Activated CD4-positive, CD25-positive, alpha-beta regulatory T cell treated with anti-CD3 and anti-CD28 coated beads, Interleukin-2, amount 50 U/mL, for 72 hours (primary cell): ENCODE measurements around the gene CST1.
"Not testable (repeated sequence)": the region's sequence is repeated elsewhere in the genome, so short reads cannot be mapped to it uniquely, and the experiment has no call there.

Source experiments
- DNase-seq: peaks from one replicate; pipeline ENCODE4 v3.0.0; 2021

The CST1 gene

GRCh38 chr20:23753589-23753988 lies 2.9 kb upstream of the CST1 start:
- DNase-seq, result no peak

DNA sequence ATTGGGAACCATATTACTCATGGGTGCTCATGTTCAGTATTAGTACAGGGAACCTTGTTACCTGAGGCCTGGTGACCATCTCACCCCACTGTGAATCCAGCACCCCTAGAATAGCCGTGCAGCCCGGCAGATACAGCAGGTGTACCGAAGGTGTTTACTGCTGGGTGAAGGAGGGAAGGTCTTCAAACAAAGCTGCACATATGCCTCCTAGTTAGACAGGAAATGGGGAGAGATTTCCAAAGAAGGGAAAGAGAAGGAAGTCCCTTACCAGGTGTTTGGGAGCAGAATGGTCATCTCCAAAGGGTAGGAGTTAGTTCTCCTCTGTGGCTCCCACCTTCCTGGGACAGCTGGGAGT lies 2.4 kb upstream of the CST1 start:
- no peak for DNase-seq

- DNase-seq, result no peak
Measured at GRCh38 chr20:23752481-23753193, 1.9 kb upstream of the CST1 start.

DNA sequence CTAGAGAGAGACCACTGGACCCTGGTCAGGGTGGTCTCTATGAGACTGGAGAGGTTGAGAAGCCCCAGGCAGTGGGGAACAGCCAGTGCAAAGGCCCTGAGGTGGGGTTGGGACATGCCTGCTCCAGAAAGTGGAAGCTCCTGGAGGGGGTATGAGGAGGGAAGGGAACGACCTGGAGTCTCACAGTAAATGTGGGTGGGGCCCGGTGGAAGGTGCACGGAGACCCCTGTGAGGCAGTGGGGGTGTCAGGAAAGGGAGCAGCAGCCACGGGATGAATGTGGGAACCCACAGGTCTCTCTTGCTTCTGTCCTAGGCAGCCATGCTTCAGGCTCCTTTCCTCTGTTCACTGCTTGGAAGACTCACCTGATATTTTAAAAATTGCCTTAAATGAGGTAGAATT lies 1.3 kb upstream of the CST1 start:
- no peak for DNase-seq

DNA sequence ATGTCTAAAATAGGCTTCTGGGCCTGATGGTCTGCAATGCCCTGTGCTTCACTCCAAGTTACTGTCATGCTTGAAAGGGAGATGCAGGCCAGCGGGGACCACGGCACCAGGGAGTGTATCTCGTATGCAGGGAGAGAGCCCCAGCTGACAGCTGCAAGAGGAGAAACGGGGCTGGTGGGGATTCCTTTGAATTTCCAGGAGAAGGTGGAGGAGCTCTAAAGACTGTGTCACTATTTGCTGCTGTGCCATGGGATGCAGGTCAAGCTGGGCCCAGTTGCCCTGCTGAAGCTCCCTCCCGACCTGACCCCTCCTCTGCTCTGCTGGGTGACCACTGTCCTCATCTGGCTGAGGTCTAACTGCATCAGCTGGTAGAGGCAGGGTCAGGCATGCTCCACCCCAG lies 989 bp downstream of the CST1 start:
- no peak for DNase-seq

DNA sequence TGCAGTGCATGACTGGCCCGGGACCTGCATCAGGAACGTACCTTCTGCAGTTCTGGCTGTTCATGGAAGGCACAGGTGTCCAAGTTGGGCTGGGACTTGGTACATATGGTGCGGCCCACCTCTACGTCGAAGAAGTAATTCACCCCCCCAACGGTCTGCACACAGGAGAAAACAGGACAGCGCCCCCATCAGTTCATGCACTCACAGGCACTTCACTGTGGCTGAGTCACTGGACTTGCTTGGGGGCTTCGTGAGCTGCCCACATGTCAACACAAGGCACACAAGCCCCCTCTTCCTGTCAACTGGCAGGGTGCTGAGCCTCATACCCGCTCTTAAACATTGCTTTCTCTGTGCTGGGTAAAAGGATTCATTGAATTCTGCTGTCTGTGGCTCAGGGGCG lies 1.8 kb downstream of the CST1 start:
- DNase-seq, result not testable (repeated sequence)

DNA sequence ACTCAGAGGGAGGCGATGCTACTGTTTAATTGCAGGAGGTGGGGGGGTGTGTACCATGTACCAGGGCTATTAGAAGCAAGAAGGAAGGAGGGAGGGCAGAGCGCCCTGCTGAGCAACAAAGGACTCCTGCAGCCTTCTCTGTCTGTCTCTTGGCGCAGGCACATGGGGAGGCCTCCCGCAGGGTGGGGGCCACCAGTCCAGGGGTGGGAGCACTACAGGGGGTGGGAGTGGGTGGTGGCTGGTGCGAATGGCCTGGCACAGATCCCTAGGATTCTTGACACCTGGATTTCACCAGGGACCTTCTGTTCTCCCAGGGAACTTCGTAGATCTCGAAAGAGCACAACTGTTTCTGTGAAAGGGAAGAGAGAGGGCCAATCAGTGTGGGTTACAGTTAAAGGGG lies 3.2 kb downstream of the CST1 start:
- DNase-seq, result not testable (repeated sequence)

- DNase-seq, result not testable (repeated sequence)
Measured at GRCh38 chr20:23747092-23747491, 3.6 kb downstream of the CST1 start.

DNA sequence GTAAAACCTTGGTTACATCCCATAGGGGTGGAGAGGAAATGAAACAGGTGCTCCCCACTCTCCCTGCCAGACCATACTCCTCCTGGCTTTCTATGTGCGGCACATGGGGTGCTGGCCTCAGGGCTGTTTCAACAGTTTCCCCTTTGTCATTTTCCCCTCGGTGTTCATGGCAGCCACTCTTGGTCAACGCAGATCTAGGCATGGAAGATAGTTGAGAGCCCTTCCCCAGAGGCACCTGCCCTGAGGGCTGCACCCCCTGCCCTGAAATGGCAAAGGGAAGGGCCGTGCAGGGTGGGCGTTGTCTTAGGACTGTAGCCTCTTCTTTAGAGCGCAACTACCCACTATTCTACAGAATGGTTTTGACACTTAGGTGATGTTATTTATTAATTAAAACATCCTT lies 4.4 kb downstream of the CST1 start:
- no peak for DNase-seq

- DNase-seq, result no peak
Measured at GRCh38 chr20:23745247-23745646, 5.5 kb downstream of the CST1 start.

DNA sequence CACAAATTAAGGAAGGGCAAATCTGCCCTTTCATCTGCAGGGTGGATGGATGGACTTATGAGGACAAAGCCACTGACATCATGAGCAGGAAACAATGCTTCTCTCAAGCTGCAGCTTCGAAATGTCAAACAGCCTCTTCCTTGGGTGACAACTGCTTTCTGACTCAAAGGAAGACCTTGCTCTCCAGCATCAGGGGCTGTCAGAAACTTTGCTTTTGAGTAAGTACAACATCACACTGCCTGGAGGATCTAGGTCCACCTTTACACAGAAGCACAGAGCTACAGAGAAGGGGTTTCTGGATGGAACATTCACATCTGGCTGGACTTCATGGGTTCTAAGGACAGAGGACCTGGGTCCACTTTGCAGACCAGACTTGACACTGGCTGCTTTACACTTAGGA lies 5.9 kb downstream of the CST1 start:
- DNase-seq, result no peak

- not testable (repeated sequence) for DNase-seq
Measured at GRCh38 chr20:23735391-23735790, 15.3 kb downstream of the CST1 start.

DNA sequence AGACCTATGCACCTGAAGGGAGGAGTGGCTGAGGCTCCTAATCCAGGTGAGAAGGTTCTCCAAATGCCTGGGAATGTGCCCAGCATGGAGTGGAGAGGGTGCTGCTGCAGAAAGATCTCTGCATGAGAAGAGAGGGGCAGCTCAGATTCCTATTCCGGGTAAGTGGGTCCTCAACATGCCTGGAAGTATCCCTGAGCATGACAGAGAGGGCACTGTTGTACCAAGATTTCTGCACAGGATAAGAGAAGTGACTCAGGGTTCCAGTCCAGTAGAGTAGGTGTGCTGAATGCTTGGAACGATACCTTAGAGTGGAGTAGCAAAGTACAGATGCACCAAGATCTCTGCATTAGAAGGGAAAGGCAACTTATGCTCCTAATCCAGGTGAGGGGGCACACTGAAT lies 15.8 kb downstream of the CST1 start:
- DNase-seq, result not testable (repeated sequence)

DNA sequence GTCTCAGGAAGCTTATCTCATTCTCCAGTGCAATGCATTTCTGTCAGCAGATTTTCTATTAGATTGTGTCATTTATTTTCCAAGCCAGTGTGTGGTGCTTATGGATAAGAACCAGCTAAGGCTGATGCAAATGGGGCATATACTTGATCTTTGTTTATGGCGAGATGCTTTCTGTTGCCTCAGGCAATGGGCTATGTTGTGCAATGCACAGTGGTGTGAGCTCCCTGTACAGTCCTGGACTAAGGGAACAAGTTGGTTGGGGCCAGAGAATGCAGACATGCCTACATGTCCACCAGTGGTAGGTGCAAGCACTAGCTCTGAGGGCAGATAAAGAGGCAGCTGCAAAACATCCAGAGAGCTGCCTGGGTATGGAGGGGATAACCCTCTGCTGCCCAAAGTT lies 16.3 kb downstream of the CST1 start:
- DNase-seq, result not testable (repeated sequence)

DNA sequence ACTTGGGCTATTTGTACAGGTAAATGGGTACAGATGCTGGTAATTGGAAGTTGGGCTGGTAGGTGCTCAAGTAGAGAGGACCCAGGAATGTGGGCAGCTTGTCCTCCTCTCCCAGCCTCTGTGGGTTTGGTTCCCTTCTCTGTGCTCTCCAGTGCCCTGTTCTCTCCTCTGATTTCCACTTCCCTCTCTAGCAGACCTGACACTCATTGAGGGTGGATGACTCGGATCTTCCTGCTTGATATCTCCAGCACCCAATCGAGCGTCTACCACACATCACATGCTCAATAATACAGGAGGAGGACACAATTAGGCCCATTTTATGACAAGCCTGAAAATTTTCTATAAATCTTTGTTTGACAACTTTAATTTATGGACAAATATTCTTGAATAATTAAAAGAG lies 23.7 kb downstream of the CST1 start:
- DNase-seq, result no peak

DNA sequence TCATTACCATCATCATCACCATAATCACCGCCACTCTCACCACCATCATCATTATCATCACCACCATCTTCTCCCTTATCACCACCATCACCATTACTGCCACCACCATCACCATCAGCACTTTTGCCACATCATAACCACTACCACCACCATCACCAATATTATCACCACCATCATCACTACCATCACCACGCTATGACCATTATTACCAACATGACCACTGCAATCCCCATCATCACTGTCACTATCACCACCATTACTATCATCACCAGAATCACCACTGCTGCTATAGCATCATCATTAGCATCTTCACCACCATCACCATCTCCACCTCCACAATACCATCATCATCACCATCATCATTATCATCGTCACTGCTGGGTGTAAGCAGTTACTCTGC lies 25.6 kb downstream of the CST1 start:
- DNase-seq, result no peak

DNA sequence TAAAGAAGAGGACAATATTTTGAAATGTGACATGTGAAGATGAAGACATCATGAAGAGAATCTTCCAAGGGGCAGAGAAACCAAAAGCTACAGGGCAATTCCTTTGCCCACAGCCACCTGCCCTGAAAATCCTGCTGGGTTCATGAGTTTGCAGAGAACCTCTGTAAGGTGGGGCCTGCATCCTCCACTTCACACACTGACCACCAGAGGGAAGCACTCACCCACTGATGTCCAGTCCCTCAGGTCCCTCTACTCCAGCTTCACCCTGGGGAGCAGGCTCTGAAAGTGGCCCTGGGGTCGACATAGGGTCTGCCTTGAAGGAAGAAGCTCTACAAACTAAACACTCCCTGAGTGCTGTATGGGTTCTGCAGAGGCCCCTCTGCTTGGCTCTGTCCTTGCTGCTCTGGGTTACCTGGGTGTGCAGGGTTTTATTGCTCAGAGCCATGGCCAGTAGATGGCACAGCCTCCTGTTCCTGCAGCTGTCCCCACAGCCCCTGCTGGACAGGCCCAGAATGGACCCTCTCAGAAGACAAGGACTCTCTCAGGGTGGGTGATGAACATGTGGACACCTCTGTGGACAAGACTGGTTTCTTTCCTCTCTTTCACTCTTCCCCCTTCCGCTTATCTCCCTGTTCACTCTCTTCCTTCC lies 27.0 kb downstream of the CST1 start:
- DNase-seq, result not testable (repeated sequence)

DNA sequence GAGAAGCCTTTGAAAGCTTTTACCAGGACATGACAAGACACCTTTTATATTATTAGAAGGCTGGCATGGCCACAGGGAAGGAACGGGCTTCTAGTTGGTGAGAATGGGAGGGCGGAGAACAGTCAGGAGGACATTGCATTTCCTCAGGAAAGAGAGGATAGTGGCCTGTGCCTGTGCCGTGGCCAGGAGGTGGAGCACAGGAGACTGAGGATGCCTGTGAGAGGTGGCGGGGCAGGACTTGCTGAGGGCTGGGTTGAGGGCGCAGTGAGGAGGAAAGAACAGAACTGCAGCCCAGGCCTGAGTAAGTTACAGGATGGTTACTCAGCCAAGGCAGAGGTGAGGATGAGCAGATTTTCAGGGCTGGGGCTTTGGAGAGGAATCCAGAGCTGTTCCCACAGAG lies 27.9 kb downstream of the CST1 start:
- not testable (repeated sequence) for DNase-seq

GRCh38 chr20:23721962-23722361 lies 28.8 kb downstream of the CST1 start:
- DNase-seq, result no peak

GRCh38 chr20:23719351-23719750 lies 31.4 kb downstream of the CST1 start:
- not testable (repeated sequence) for DNase-seq

GRCh38 chr20:23711778-23712177 lies 39.0 kb downstream of the CST1 start:
- DNase-seq, result not testable (repeated sequence)

DNA sequence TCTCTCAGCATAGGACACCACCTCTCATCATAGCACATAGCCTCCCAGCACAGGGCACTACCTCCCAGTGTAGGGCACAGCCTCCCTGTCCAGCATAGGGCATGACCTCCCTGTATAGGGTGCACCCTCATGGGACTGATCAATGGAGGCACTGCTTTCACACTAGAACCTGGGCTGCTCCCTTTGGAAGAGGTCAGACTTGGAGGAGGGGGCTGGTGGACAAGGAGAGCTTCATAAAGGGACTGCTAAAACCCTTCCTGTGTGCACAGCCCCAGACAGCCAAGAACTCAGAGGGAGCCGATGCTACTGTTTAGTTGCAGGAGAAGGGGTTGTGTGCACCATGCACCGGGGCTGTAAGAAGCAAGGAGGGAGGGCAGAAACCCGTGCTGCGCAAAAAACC lies 40.0 kb downstream of the CST1 start:
- DNase-seq, result no peak

DNA sequence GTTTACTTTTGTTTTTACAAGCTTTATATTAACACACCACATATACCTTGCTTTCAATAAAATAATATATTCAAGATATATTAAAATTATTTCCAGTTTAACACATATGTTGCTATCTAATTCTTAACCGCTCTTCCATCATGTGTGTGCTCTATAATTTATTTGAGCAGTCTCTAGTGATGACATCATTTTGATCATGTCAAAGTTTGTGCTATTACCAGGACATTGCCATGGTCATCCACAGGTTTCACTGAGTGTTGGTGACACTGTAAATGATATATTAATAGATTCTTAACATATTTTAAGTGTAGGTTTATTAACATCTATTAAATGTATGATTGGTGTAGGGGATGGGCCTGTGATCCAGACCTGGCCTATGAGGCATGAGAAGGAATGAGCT lies 44.8 kb downstream of the CST1 start:
- DNase-seq, result no peak

GRCh38 chr20:23702021-23702420 lies 48.7 kb downstream of the CST1 start:
- no peak for DNase-seq

DNA sequence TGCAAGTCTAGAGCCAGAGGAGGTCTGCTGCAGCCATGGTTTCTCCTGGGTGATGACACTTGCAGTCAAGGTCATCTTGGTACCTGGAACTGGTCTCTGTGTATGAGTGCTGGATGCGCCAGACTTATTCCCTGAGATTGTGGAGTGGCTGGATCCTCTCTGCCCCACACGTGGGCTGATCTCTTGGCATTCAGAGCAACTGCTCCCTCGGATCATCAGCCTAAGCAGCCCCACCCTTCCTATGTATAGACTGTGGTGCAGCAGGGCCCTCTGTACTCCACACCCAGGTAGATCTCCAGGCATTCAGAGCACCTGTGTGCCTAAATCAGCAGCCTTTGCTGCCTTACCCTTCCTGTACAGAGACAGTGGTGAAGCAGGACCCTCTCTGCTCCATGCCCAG lies 49.8 kb downstream of the CST1 start:
- DNase-seq, result no peak
